Panc1 (cell line): ENCODE results near the gene KCNN2. TPM values are rescaled to one million over a fixed set of nuclear protein-coding genes. Genes with fewer than 3 reads are reported as not detected.

Experiments
- ATAC-seq: fragments of 200-7000 bp; cut with Tn5 transposase; 2 replicates; pipeline ENCODE4 v1.9.1; 2020; ENCODE audit warnings: mild to moderate bottlenecking, moderate library complexity
- BruUV-seq: library from RNA; stranded (reverse); fragments of 400-500 nt; replicated peaks from 2 replicates; lab custom pipeline; 2021; lab: Mats Ljungman, UMichigan
- CTCF ChIA-PET: fragments of 300-600 bp; sonication (Branson Sonifier 250); formaldehyde crosslinking; loops from one replicate; lab custom pipeline; 2022; ENCODE audit warnings: antibody characterized with exemption; lab: Charles Lee
- POLR2A ChIA-PET: fragments of 300-600 bp; sonication (Branson Sonifier 250); formaldehyde crosslinking; loops from one replicate; lab custom pipeline; 2022; ENCODE audit warnings: antibody characterized with exemption; lab: Charles Lee
- DNase-seq: peaks from one replicate; pipeline ENCODE4 v3.0.0-alpha.2; 2010; ENCODE audit warnings: low read depth, low spot score
- H3K27ac ChIP-seq: 2 replicates; pipeline ENCODE4 v1.5.1; 2011; ENCODE audit warnings: mild to moderate bottlenecking, low read length, inconsistent platforms
- H3K27me3 ChIP-seq: fragments of 200-500 bp; sonication (Bioruptor generic); 2 replicates; pipeline ENCODE4 v1.6.0; 2014; ENCODE audit warnings: low read length, inconsistent platforms; ENCODE audit not compliant: control insufficient read depth, insufficient read depth
- H3K36me3 ChIP-seq: fragments of 200-500 bp; sonication (Bioruptor generic); 2 replicates; pipeline ENCODE4 v1.5.1; 2014; ENCODE audit warnings: inconsistent platforms, mild to moderate bottlenecking, low read length, moderate library complexity; ENCODE audit not compliant: control insufficient read depth, insufficient read depth
- H3K4me1 ChIP-seq: 2 replicates; pipeline ENCODE4 v1.5.1; 2011; ENCODE audit warnings: inconsistent platforms, mild to moderate bottlenecking, low read length, moderate library complexity; ENCODE audit not compliant: control insufficient read depth, insufficient read depth
- H3K4me3 ChIP-seq, 2 experiments: 2 replicates each; pipeline ENCODE4 v1.5.1; 2011 to 2012; ENCODE audit warnings: low read depth in 2 of 2, low read length in 2 of 2, mild to moderate bottlenecking in 2 of 2, inconsistent platforms in 1 of 2, moderate library complexity in 1 of 2
- H3K9me3 ChIP-seq: fragments of 200-500 bp; sonication (Bioruptor generic); 2 replicates; pipeline ENCODE4 v1.5.1; 2014; ENCODE audit warnings: low read depth, mild to moderate bottlenecking, inconsistent platforms, low read length, moderate library complexity; ENCODE audit not compliant: control insufficient read depth, insufficient read depth
- CTCF ChIP-seq: fragments of 450-650 bp; IDR thresholded peaks from 2 replicates; pipeline ENCODE4 v1.5.1; 2017; ENCODE audit warnings: mild to moderate bottlenecking
- POLR2AphosphoS5 ChIP-seq: IDR thresholded peaks from 2 replicates; pipeline ENCODE4 v1.6.1; 2012; ENCODE audit warnings: mild to moderate bottlenecking, low read depth, low read length, moderate library complexity
- REST ChIP-seq, 2 experiments: IDR thresholded peaks; 2 replicates each; pipeline ENCODE4 v1.6.1; 2011 to 2012; ENCODE audit warnings: low read depth in 2 of 2, control low read depth in 1 of 2, low read length in 1 of 2, mild to moderate bottlenecking in 1 of 2, moderate library complexity in 1 of 2; ENCODE audit not compliant: insufficient read depth in 1 of 2
- SIN3A ChIP-seq: IDR thresholded peaks from 2 replicates; pipeline ENCODE4 v1.6.1; 2012; ENCODE audit warnings: low read depth, mild to moderate bottlenecking, low read length, moderate library complexity, borderline replicate concordance; ENCODE audit not compliant: insufficient read depth
- TCF7L2 ChIP-seq: IDR thresholded peaks from 2 replicates; pipeline ENCODE4 v1.6.1; 2011; ENCODE audit warnings: mild to moderate bottlenecking, low read depth, low read length, inconsistent platforms
- in situ Hi-C: cut with HindIII; loops from 2 replicates; pipeline ENCODE4 v1.10.0; 2016; ENCODE audit warnings: low sequenced_read_pairs, low pct_unique_long_range_greater_than_20kb
- intact Hi-C: fragments of 100-400 bp; cut with micrococcal nuclease; formaldehyde crosslinking; loops from one replicate; pipeline ENCODE4 v1.10.0; 2022; ENCODE audit not compliant: unreplicated experiment
- total RNA-seq: library from RNA; stranded (reverse); gene quantifications from one replicate; pipeline ENCODE4 v1.2.1, GENCODE V29; 2021; ENCODE audit not compliant: unreplicated experiment

The KCNN2 gene
- total RNA-seq, 1 experiment from 2014 or later: not detected

GRCh38 chr5:114412510-114413171 is 50.8 kb downstream of the KCNN2 start:
- POLR2A ChIA-PET: no interaction called here
- Histone ChIP-seq H3K4me3 (no peak overlapping the region), H3K4me1 (no peaks in the 10 kb centered on the region), H3K9me3 (no peaks in the 10 kb centered on the region), H3K27me3 (peaks cover 2% of the 10 kb centered on the region; the same call in 1 of the 2 replicates), H3K36me3 (no peaks in the 10 kb centered on the region), H3K27ac (no peak overlapping the region)
- CTCF ChIA-PET: no interaction called here
- ATAC-seq (no peak), DNase-seq (no peak)
- intact Hi-C loops (no loop called here), in situ Hi-C loops (no loop called here)
- TF ChIP-seq REST (IDR thresholded peaks at IDR 0.05; ENCODE audit: insufficient read depth in 1 of 2, low read depth in 2 of 2, low read length in 1 of 2) (no peak), TCF7L2 (no peak), SIN3A (no peak), CTCF (no peak), POLR2AphosphoS5 (no peak)
- BruUV-seq: no TSS peak

GRCh38 chr5:114415760-114416159 is 53.9 kb downstream of the KCNN2 start:
- TF ChIP-seq CTCF: no peak
- TF ChIP-seq SIN3A: no peak
- TF ChIP-seq TCF7L2: no peak
- no peak for TF ChIP-seq POLR2AphosphoS5
- TF ChIP-seq REST (IDR thresholded peaks at IDR 0.05; ENCODE audit: insufficient read depth in 1 of 2, low read depth in 2 of 2, low read length in 1 of 2): no peak
- DNase-seq: no peak
- in situ Hi-C loops (no loop called here), intact Hi-C loops (no loop called here)
- Histone ChIP-seq H3K27me3 (peaks cover 2% of the 10 kb centered on the region; the same call in 1 of the 2 replicates), H3K36me3 (no peaks in the 10 kb centered on the region), H3K9me3 (no peaks in the 10 kb centered on the region), H3K4me1 (no peaks in the 10 kb centered on the region), H3K27ac (no peak overlapping the region), H3K4me3 (no peak overlapping the region)
- BruUV-seq: no TSS peak
- POLR2A ChIA-PET: no interaction called here
- CTCF ChIA-PET: no interaction called here
- ATAC-seq: no peak
